ENCODE data around the gene SLC4A1.

The SLC4A1 gene

DNA sequence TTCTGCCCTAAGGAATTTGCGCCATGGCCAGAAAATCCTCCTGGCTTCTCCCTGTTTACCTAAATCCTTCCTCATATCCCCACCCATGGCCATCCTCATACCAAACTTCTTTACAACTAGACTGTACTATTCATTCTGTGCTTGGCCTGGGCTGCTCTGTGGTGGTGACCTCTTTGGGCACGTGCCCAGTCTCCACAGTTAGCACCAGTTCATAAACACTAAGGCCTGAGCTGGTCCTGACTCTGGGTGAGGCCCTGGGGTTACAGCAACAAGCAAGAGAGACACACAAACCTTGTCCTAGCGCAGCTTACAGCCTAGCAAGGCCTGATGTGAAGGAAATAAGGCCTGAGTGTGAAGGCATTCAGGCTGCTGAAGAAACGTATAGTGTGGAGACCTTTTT lies 65.2 kb downstream of the SLC4A1 start:
- H3K9ac ChIP-seq (ENCODE audit: low read length) = no peak overlapping the region
- peaks cover 12% of the 10 kb centered on the region for H3K4me1 ChIP-seq (ENCODE audit: low read length)
- H3K4me3 ChIP-seq (ENCODE audit: low read length) = no peak overlapping the region
- no peaks in the 10 kb centered on the region; the same call in 1 of the 2 replicates for H3K36me3 ChIP-seq (replicated peaks; ENCODE audit: insufficient read depth, low read length)
- H3K27ac ChIP-seq (ENCODE audit: low read length) = no peak overlapping the region
- no peaks in the 10 kb centered on the region for H3K27me3 ChIP-seq (replicated peaks; ENCODE audit: insufficient read depth, low read length)
- no peak overlapping the region for H2AFZ ChIP-seq (ENCODE audit: low read length)
- H3K9me2 ChIP-seq (replicated peaks; ENCODE audit: insufficient read depth, low read length) = no peaks in the 10 kb centered on the region
- no peaks in the 10 kb centered on the region for H4K20me1 ChIP-seq (ENCODE audit: insufficient read depth, low read length)
- H3K4me2 ChIP-seq (ENCODE audit: low read depth, low read length) = no peak overlapping the region
- peaks cover 21% of the 10 kb centered on the region for H3K79me2 ChIP-seq (ENCODE audit: low read length)
- no peak for DNase-seq
- peaks cover 64% of the 10 kb centered on the region for H3F3A ChIP-seq (ENCODE audit: insufficient read depth, low read length)
- H3K9me3 ChIP-seq (replicated peaks; ENCODE audit: insufficient read depth, low read length) = no peaks in the 10 kb centered on the region
- TF ChIP-seq EZH2phosphoT487 (IDR thresholded peaks at IDR 0.05; ENCODE audit: low read length) (no peak), EZH2 (optimal IDR thresholded peaks at IDR 0.05; ENCODE audit: low read depth, low read length) (no peak)
- TF ChIP-seq, protein P1, sequence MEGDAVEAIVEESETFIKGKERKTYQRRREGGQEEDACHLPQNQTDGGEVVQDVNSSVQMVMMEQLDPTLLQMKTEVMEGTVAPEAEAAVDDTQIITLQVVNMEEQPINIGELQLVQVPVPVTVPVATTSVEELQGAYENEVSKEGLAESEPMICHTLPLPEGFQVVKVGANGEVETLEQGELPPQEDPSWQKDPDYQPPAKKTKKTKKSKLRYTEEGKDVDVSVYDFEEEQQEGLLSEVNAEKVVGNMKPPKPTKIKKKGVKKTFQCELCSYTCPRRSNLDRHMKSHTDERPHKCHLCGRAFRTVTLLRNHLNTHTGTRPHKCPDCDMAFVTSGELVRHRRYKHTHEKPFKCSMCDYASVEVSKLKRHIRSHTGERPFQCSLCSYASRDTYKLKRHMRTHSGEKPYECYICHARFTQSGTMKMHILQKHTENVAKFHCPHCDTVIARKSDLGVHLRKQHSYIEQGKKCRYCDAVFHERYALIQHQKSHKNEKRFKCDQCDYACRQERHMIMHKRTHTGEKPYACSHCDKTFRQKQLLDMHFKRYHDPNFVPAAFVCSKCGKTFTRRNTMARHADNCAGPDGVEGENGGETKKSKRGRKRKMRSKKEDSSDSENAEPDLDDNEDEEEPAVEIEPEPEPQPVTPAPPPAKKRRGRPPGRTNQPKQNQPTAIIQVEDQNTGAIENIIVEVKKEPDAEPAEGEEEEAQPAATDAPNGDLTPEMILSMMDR (IDR thresholded peaks at IDR 0.05; ENCODE audit: low read length) = no peak

DNA sequence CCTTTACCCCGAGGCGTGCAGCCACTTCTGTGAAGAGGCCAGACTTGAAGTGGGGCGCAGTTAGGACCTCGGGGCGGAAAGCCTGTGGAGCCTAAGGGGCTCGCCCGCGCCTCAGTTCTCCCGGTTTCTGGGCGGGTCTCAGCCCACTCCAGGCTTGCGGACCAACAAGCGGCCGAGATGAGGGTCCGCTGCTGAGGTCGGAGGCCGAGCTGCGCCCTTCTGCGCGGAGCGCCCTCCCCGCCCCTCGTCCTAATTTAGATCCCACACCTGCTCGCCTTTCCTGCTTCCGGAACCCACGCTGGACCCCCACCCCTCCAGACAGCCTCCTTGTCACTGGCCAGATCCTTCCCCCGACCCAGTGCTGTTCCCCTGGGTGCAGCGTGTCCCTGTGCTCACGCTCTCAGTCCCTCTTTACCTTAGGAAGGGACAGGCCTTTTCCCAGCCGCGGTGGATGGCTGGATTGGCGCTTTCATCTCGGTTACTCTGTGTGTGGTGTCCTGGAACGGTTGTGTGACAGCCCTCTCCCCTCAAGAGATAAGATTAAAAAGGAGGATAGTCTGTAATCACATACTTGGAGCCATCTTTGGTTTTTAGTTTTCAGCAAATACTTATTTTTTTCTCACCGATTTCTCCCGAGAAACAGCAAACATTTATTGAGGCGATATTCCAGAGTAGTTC lies 67.3 kb downstream of the SLC4A1 start:
- H3K9me3 ChIP-seq (replicated peaks; ENCODE audit: insufficient read depth, low read length) = no peaks in the 10 kb centered on the region
- H2AFZ ChIP-seq (ENCODE audit: low read length) = peak overlapping the region; percentile 31
- peak; percentile 19 for DNase-seq
- H3K4me1 ChIP-seq (ENCODE audit: low read length) = peaks cover 12% of the 10 kb centered on the region
- H3K27ac ChIP-seq (ENCODE audit: low read length) = peak overlapping the region; percentile 69
- TF ChIP-seq EZH2phosphoT487 (IDR thresholded peaks at IDR 0.05; ENCODE audit: low read length) = no peak
- no peak for TF ChIP-seq EZH2 (optimal IDR thresholded peaks at IDR 0.05; ENCODE audit: low read depth, low read length)
- TF ChIP-seq, protein P1 (IDR thresholded peaks at IDR 0.05; ENCODE audit: low read length) = no peak
- H3K9me2 ChIP-seq (replicated peaks; ENCODE audit: insufficient read depth, low read length) = no peaks in the 10 kb centered on the region
- H3K4me3 ChIP-seq (ENCODE audit: low read length) = peak overlapping the region; percentile 70
- H3K27me3 ChIP-seq (replicated peaks; ENCODE audit: insufficient read depth, low read length) = no peaks in the 10 kb centered on the region
- peak overlapping the region; percentile 79 for H3K9ac ChIP-seq (ENCODE audit: low read length)
- peaks cover 35% of the 10 kb centered on the region for H3K79me2 ChIP-seq (ENCODE audit: low read length)
- no peaks in the 10 kb centered on the region; the same call in 1 of the 2 replicates for H3K36me3 ChIP-seq (replicated peaks; ENCODE audit: insufficient read depth, low read length)
- peaks cover 60% of the 10 kb centered on the region for H3F3A ChIP-seq (ENCODE audit: insufficient read depth, low read length)
- peak overlapping the region; percentile 96 for H3K4me2 ChIP-seq (ENCODE audit: low read depth, low read length)
- no peaks in the 10 kb centered on the region for H4K20me1 ChIP-seq (ENCODE audit: insufficient read depth, low read length)

DNA sequence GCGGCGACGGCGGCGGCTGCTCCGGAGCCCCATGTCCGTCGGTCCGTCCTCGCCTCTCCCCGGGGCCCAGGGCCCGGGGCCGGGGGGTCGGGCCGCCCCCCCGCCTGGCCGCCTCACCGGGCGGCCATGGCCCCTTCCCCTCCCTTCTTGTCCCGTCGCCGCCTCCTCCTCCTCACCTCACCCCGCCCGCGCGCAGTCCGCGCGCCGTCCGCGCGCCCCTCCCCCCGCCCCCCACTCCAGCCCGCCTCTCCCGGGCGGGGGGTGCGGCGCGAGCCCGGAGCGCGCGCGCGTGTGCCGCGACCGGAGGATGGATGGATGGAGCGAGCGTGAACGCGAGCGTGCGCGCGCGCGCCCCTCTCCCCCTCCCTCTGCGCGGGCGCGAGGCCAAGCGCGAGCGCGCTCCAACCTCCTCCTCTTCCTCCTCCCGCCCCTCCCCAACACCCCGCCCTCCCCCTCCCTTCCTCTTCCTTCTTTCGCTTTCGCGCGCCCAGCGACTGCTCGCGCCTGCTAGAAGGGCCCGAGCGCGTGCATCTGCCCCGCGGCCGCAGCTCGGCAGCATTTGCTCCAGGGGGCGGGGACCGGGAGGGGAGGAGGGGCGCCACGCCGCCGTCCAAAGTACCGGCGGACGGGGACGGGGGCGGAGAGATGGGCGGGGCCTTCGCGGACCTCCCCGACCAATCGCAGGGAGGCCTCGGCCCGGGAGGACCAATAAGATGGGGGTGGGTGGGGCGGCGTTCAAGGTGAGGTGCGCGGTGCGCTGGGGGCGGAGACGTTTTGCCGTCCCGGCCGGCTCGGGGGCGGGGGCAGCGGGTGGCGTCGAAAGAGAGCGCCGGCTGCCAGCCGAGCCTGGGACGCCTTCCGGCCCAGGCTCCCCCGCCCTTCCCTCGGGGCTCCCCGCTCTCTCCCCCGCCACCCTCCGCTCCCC lies 68.1 kb downstream of the SLC4A1 start, which contains the start of gene ATXN7L3:
TSS of gene ATXN7L3 (minus strand) at position 332 of the 925 bp plus-strand sequence. CDS start 1,814 bp downstream, outside the sequence.
- no peaks in the 10 kb centered on the region for H3K27me3 ChIP-seq (replicated peaks; ENCODE audit: insufficient read depth, low read length)
- H3K79me2 ChIP-seq (ENCODE audit: low read length) = peaks cover 40% of the 10 kb centered on the region
- H4K20me1 ChIP-seq (ENCODE audit: insufficient read depth, low read length) = no peaks in the 10 kb centered on the region
- H3K9me3 ChIP-seq (replicated peaks; ENCODE audit: insufficient read depth, low read length) = no peaks in the 10 kb centered on the region
- peaks cover 12% of the 10 kb centered on the region for H3K4me1 ChIP-seq (ENCODE audit: low read length)
- DNase-seq = peak; percentile 97
- no peaks in the 10 kb centered on the region; the same call in 1 of the 2 replicates for H3K36me3 ChIP-seq (replicated peaks; ENCODE audit: insufficient read depth, low read length)
- H3K9ac ChIP-seq (ENCODE audit: low read length) = peak within 1 kb of the TSS; percentile 82
- peak within 1 kb of the TSS; percentile 96 for H3K4me2 ChIP-seq (ENCODE audit: low read depth, low read length)
- H3K27ac ChIP-seq (ENCODE audit: low read length) = peak within 1 kb of the TSS; percentile 72
- peak within 1 kb of the TSS; percentile 31 for H2AFZ ChIP-seq (ENCODE audit: low read length)
- peak within 1 kb of the TSS; percentile 86 for H3K4me3 ChIP-seq (ENCODE audit: low read length)
- TF ChIP-seq, protein P1 (IDR thresholded peaks at IDR 0.05; ENCODE audit: low read length) = no peak
- TF ChIP-seq EZH2phosphoT487 (IDR thresholded peaks at IDR 0.05; ENCODE audit: low read length) (no peak), EZH2 (optimal IDR thresholded peaks at IDR 0.05; ENCODE audit: low read depth, low read length) (no peak)
- peaks cover 53% of the 10 kb centered on the region for H3F3A ChIP-seq (ENCODE audit: insufficient read depth, low read length)
- H3K9me2 ChIP-seq (replicated peaks; ENCODE audit: insufficient read depth, low read length) = no peaks in the 10 kb centered on the region

Data from MM.1S (cell line).